Stimulated activated naive CD8-positive, alpha-beta T cell treated with anti-CD3 and anti-CD28 coated beads, Interleukin-15, Interleukin-2, amounts not matched to agents 100 ng/mL and 50 ng/mL, for 24 hours (primary cell): ENCODE measurements around the gene KRT80.
"Not testable (repeated sequence)": the region's sequence is repeated elsewhere in the genome, so short reads cannot be mapped to it uniquely, and the experiment has no call there.

Experiments
- H3K27ac Mint-ChIP-seq: one replicate; pipeline ENCODE4 v1.8.0; 2021; ENCODE audit warnings: mild to moderate bottlenecking, mixed read lengths
- H3K27me3 Mint-ChIP-seq: one replicate; pipeline ENCODE4 v1.8.0; 2021; ENCODE audit warnings: mixed read lengths
- H3K36me3 Mint-ChIP-seq: one replicate; pipeline ENCODE4 v1.8.0; 2021; ENCODE audit warnings: low read depth, mixed read lengths
- H3K4me1 Mint-ChIP-seq: one replicate; pipeline ENCODE4 v1.8.0; 2021; ENCODE audit warnings: low read depth, mixed read lengths
- H3K4me3 Mint-ChIP-seq: one replicate; pipeline ENCODE4 v1.8.0; 2021; ENCODE audit warnings: mild to moderate bottlenecking, mixed read lengths
- H3K9me3 Mint-ChIP-seq: one replicate; pipeline ENCODE4 v1.8.0; 2021; ENCODE audit warnings: mixed read lengths

KRT80 gene

DNA sequence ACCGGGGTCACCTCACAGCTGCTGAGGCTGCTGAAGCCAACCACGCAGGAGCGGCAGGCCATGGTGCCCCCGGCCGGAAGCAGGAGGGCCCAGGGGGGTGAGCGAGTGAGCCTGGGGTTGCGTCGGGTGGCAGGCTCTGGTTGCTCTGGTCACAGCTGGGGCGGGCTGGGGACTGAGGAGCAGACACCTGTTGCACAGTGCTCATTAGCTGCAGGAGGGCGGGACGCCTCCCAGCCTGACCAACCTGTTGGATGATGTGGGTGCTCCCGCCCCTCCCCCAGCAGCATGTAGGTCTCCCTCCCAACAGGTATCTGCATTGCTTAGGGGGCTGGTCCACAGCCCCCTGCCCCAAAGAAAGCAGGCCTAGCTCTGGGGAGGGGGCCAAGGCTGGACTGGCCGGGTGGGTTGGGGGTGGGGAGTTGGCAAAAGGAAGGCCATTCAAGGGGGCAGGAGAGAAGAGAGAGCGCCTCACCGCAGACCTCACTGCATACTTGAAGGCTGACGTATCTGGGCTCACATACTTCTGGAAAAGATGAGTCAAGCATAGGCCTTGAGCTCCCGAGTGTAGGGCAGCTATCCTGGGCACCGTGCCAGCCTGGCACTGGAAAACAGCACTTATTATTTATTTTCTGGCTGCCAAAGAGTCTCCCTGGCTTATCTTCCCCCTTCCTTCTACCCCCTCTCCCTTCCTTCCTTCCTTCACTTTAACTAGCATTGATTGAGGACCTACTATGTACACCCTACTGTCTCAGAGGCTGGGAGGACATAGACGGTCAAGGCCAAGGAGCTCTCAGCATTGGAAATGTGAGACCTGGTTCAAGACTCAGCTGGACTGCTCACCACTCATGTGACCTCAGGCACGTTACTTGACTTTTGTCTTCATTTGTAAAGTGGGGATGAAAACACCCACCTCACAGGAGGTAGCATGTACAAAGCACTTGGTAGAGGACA is at the start of gene KRT80:
KRT80 (minus strand) TSS at position 174 of the 951 bp plus-strand sequence; CDS start at position 62, 112 bp downstream.
- H3K27me3 Mint-ChIP-seq = no peaks in the 10 kb centered on the region
- H3K9me3 Mint-ChIP-seq = no peaks in the 10 kb centered on the region
- H3K27ac Mint-ChIP-seq = no peak within 1 kb of the TSS
- peaks cover 9% of the 10 kb centered on the region for H3K4me1 Mint-ChIP-seq
- no peaks in the 10 kb centered on the region for H3K36me3 Mint-ChIP-seq
- no peak within 1 kb of the TSS for H3K4me3 Mint-ChIP-seq

DNA sequence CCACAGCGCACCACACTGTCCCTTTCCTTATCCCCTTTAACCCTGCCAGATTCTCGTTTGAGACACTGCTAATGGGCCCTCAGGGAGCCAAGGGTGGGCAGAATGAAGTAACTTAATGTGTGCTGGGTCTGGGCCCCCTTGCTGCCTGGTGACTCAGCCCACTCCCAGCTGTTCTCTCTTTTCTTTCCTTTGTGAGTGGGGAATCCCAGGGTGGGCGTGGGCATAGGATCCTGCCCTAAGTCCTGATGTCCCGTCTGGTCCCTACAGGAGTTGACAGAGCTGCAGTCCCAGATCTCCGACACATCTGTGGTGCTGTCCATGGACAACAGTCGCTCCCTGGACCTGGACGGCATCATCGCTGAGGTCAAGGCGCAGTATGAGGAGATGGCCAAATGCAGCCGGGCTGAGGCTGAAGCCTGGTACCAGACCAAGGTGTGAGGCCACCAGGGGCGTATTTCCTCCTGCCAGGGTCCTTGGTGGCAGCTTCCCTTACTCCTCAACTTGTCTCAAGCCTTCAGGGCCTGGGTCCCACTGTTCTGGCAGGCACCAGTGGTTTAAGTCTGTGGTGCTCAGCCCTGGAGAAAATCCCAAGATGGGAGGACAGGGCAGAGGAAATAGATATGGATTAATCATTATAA is 49.5 kb upstream of the KRT80 start:
- Mint-ChIP-seq H3K36me3 (no peaks in the 10 kb centered on the region), H3K27me3 (peaks cover 7% of the 10 kb centered on the region), H3K9me3 (no peaks in the 10 kb centered on the region), H3K4me3 (no peak overlapping the region), H3K4me1 (peaks cover 38% of the 10 kb centered on the region), H3K27ac (no peak overlapping the region)

- Mint-ChIP-seq H3K4me1 (peaks cover 30% of the 10 kb centered on the region), H3K27me3 (peaks cover 11% of the 10 kb centered on the region)
- H3K36me3 Mint-ChIP-seq, H3K27ac Mint-ChIP-seq, H3K9me3 Mint-ChIP-seq, H3K4me3 Mint-ChIP-seq: not testable (repeated sequence)
Measured at GRCh38 chr12:52240247-52240646, 48.4 kb upstream of the KRT80 start.

- peaks cover 11% of the 10 kb centered on the region for H3K27me3 Mint-ChIP-seq
- no peak overlapping the region for H3K4me3 Mint-ChIP-seq
- H3K27ac Mint-ChIP-seq = no peak overlapping the region
- peaks cover 26% of the 10 kb centered on the region for H3K4me1 Mint-ChIP-seq
- no peaks in the 10 kb centered on the region for H3K9me3 Mint-ChIP-seq
- no peaks in the 10 kb centered on the region for H3K36me3 Mint-ChIP-seq
Measured at GRCh38 chr12:52239767-52240166, 48.0 kb upstream of the KRT80 start.

- H3K36me3 Mint-ChIP-seq = no peaks in the 10 kb centered on the region
- no peak overlapping the region for H3K27ac Mint-ChIP-seq
- peaks cover 17% of the 10 kb centered on the region for H3K27me3 Mint-ChIP-seq
- peaks cover 19% of the 10 kb centered on the region for H3K4me1 Mint-ChIP-seq
- no peak overlapping the region for H3K4me3 Mint-ChIP-seq
- H3K9me3 Mint-ChIP-seq = no peaks in the 10 kb centered on the region
Measured at GRCh38 chr12:52238916-52239646, 47.3 kb upstream of the KRT80 start.

DNA sequence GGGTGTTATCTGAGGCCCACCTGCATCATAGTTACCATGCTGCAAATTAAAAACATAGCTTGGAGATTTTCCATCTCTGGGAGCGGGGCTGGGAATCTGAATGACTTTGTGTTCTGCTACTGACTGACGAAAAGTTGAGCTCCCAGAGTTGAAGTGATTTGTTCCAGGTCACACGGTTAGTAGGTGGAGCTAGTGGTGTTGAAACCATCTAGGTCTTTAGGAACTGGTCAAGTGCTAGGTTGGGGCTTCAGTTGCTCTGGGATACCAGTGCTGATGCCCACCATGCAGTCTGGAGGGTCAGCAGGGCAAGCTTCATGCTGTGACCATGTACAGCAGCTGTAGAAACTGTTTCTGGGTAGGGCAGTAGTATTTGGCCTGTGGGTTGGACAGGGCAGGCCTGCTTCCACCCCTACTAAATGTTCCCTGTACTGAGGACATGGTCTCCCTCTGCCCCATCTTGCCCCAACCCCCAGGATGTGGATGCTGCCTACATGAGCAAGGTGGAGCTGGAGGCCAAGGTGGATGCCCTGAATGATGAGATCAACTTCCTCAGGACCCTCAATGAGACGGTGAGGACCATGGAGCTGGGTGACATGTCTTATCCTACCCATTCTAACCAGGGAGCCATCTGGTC is 46.5 kb upstream of the KRT80 start:
- H3K27me3 Mint-ChIP-seq = peaks cover 22% of the 10 kb centered on the region
- H3K36me3 Mint-ChIP-seq = no peaks in the 10 kb centered on the region
- no peak overlapping the region for H3K4me3 Mint-ChIP-seq
- peaks cover 12% of the 10 kb centered on the region for H3K4me1 Mint-ChIP-seq
- H3K27ac Mint-ChIP-seq = no peak overlapping the region
- no peaks in the 10 kb centered on the region for H3K9me3 Mint-ChIP-seq

- Mint-ChIP-seq H3K27ac (no peak overlapping the region), H3K27me3 (peaks cover 28% of the 10 kb centered on the region), H3K4me1 (peaks cover 3% of the 10 kb centered on the region), H3K36me3 (no peaks in the 10 kb centered on the region), H3K9me3 (no peaks in the 10 kb centered on the region), H3K4me3 (no peak overlapping the region)
Measured at GRCh38 chr12:52236386-52237050, 44.7 kb upstream of the KRT80 start.

- no peak overlapping the region for H3K27ac Mint-ChIP-seq
- no peaks in the 10 kb centered on the region for H3K36me3 Mint-ChIP-seq
- H3K27me3 Mint-ChIP-seq = peaks cover 32% of the 10 kb centered on the region
- no peaks in the 10 kb centered on the region for H3K9me3 Mint-ChIP-seq
- no peak overlapping the region for H3K4me3 Mint-ChIP-seq
- no peaks in the 10 kb centered on the region for H3K4me1 Mint-ChIP-seq
Measured at GRCh38 chr12:52235822-52236361, 44.1 kb upstream of the KRT80 start.

GRCh38 chr12:52235001-52235764 is 43.4 kb upstream of the KRT80 start:
- Mint-ChIP-seq H3K9me3 (no peaks in the 10 kb centered on the region), H3K4me1 (no peaks in the 10 kb centered on the region), H3K36me3 (no peaks in the 10 kb centered on the region), H3K4me3 (no peak overlapping the region), H3K27me3 (peaks cover 39% of the 10 kb centered on the region), H3K27ac (no peak overlapping the region)

GRCh38 chr12:52234223-52234810 is 42.5 kb upstream of the KRT80 start:
- Mint-ChIP-seq H3K4me3 (no peak overlapping the region), H3K9me3 (no peaks in the 10 kb centered on the region), H3K27ac (no peak overlapping the region), H3K27me3 (peaks cover 46% of the 10 kb centered on the region), H3K4me1 (no peaks in the 10 kb centered on the region), H3K36me3 (no peaks in the 10 kb centered on the region)

DNA sequence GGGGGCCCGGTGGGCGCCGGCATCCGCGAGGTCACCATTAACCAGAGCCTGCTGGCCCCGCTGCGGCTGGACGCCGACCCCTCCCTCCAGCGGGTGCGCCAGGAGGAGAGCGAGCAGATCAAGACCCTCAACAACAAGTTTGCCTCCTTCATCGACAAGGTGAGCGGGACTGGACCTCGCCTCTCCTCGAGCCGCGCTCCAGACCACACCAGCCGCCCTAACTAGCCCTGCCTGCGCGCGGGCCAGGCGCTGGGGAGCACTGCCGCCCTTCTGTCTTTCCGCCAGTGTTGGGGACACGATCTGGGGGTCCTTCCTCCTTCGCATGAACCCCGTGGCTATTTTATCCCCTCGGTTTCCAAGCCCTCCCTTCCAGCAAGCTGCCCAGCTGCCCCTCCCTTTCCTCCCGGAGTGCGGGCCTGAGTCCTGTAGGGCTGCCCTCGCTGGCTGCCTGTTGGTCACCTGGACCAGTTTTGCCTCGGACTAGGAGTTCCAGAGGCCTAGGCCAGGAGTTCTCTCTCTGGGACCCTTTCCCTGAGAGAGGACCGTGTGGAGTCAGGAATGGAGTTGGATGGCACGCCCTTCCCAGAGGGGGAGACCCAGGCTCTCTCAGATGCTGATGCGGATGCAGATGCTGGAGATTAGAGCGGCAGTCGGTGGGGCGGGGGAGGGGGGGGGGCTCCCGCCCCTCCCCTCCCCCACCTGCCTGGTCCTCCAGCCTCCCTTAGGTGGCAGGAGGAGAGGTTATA is 41.8 kb upstream of the KRT80 start:
- Mint-ChIP-seq H3K27ac (no peak overlapping the region), H3K9me3 (no peaks in the 10 kb centered on the region), H3K4me1 (no peaks in the 10 kb centered on the region), H3K4me3 (no peak overlapping the region), H3K36me3 (no peaks in the 10 kb centered on the region), H3K27me3 (peaks cover 48% of the 10 kb centered on the region)

DNA sequence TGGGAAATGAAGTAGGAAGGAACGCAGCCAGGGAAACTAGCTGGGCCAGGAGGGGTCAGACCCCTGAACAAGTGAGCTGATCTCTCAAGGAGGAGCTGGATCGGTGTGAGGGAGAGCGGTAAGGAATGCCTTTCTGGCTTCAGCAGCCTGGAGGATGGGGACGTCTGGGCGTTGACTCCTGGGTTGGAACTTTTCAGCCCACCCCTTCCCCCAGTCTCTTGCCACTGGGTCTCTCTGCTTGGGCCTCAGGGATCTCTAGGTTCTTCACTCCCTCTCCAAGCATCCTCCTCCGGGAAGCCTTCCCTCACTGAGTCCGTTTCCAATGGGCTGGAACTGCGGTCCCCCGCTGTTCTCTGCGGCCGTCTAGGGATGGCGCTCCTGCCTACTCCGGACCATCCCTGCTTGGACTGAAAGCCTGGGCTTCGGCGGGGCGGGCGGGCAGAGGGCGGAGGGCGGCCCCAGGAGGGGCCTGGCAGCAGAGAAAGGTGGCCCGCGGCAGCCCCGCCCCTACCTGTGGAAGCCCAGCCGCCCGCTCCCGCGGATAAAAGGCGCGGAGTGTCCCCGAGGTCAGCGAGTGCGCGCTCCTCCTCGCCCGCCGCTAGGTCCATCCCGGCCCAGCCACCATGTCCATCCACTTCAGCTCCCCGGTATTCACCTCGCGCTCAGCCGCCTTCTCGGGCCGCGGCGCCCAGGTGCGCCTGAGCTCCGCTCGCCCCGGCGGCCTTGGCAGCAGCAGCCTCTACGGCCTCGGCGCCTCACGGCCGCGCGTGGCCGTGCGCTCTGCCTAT is 41.1 kb upstream of the KRT80 start, which contains the start of gene KRT7:
KRT7 (plus strand) TSS at position 570 of the 788 bp plus-strand sequence; CDS start at position 624, 54 bp downstream.
- H3K9me3 Mint-ChIP-seq = no peaks in the 10 kb centered on the region
- H3K27me3 Mint-ChIP-seq = peaks cover 48% of the 10 kb centered on the region
- H3K27ac Mint-ChIP-seq = no peak within 1 kb of the TSS
- no peaks in the 10 kb centered on the region for H3K4me1 Mint-ChIP-seq
- no peaks in the 10 kb centered on the region for H3K36me3 Mint-ChIP-seq
- H3K4me3 Mint-ChIP-seq = no peak within 1 kb of the TSS
